ENCODE data around the gene NTRK3.

Gene NTRK3

GRCh38 chr15:88028024-88028423 is 228.5 kb downstream of the NTRK3 start:
- DNase-seq (ENCODE audit: low spot score), result no peak

GRCh38 chr15:88023914-88024313 is 232.6 kb downstream of the NTRK3 start:
- DNase-seq (ENCODE audit: low spot score), result no peak

GRCh38 chr15:88022716-88023115 is 233.8 kb downstream of the NTRK3 start:
- DNase-seq (ENCODE audit: low spot score), result no peak

GRCh38 chr15:88021601-88022000 is 234.9 kb downstream of the NTRK3 start:
- no peak for DNase-seq (ENCODE audit: low spot score)

- DNase-seq (ENCODE audit: low spot score), result no peak
Observed at GRCh38 chr15:88020806-88021205, 235.7 kb downstream of the NTRK3 start.

GRCh38 chr15:88019656-88020055 is 236.9 kb downstream of the NTRK3 start:
- no peak for DNase-seq (ENCODE audit: low spot score)

- no peak for DNase-seq (ENCODE audit: low spot score)
Observed at GRCh38 chr15:88018869-88019641, 237.5 kb downstream of the NTRK3 start.

- no peak for DNase-seq (ENCODE audit: low spot score)
Observed at GRCh38 chr15:88017753-88018152, 238.8 kb downstream of the NTRK3 start.

- DNase-seq (ENCODE audit: low spot score), result no peak
Observed at GRCh38 chr15:88016406-88016805, 240.1 kb downstream of the NTRK3 start.

GRCh38 chr15:88015228-88015860 is 241.2 kb downstream of the NTRK3 start:
- DNase-seq (ENCODE audit: low spot score), result no peak

GRCh38 chr15:88014454-88015160 is 241.9 kb downstream of the NTRK3 start:
- no peak for DNase-seq (ENCODE audit: low spot score)

GRCh38 chr15:88013111-88013510 is 243.4 kb downstream of the NTRK3 start:
- no peak for DNase-seq (ENCODE audit: low spot score)

GRCh38 chr15:88012688-88013087 is 243.9 kb downstream of the NTRK3 start:
- DNase-seq (ENCODE audit: low spot score), result no peak

- no peak for DNase-seq (ENCODE audit: low spot score)
Observed at GRCh38 chr15:88012233-88012632, 244.3 kb downstream of the NTRK3 start.

GRCh38 chr15:88011533-88011932 is 245.0 kb downstream of the NTRK3 start:
- DNase-seq (ENCODE audit: low spot score), result no peak

- no peak for DNase-seq (ENCODE audit: low spot score)
Observed at GRCh38 chr15:88006146-88006545, 250.4 kb downstream of the NTRK3 start.

GRCh38 chr15:88004399-88004798 is 252.1 kb downstream of the NTRK3 start:
- DNase-seq (ENCODE audit: low spot score), result no peak

GRCh38 chr15:88003541-88004327 is 252.8 kb downstream of the NTRK3 start:
- no peak for DNase-seq (ENCODE audit: low spot score)

GRCh38 chr15:88002706-88003105 is 253.8 kb downstream of the NTRK3 start:
- DNase-seq (ENCODE audit: low spot score), result no peak

- DNase-seq (ENCODE audit: low spot score), result no peak
Observed at GRCh38 chr15:87998630-87999029, 257.9 kb downstream of the NTRK3 start.

- DNase-seq (ENCODE audit: low spot score), result no peak
Observed at GRCh38 chr15:87986776-87987175, 269.8 kb downstream of the NTRK3 start.

GRCh38 chr15:87985451-87985850 is 271.1 kb downstream of the NTRK3 start:
- DNase-seq (ENCODE audit: low spot score), result no peak

All from hepatic stellate cell (primary cell).